ENCODE measurements around the gene PEAK3.

The PEAK3 gene

DNA sequence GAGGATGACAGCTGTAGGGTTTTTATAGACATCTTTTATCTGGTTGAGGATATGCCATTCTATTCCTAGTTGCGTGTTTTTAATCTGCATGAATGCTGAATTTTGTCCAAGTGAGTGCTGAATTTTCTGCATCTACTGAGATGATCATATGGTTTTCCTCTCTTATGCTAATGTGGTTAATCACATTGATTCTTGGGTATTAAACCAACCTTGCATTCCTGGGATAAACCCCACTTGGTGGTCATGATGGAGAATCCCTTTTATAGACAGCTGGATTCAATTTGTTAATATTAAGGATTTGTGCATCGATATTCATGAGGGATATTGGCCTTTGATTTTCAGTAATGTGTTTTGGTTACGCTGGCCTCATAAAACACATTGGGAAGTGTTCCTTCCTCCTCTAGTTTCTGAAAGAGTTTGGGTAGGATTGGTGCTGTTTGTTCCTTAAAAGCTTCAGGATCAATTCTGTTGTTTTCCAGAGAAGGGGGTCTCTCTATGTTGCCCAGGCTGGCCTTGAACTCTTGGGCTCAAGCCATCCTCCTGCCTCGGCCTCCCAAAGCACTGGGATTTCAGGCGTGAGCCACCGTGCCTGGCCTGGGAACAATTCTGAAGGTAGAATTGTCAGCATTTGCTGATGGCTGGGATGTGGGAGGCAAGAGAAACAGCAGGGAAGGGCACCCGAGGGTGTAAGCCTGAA, 33.3 kb upstream of the PEAK3 start:
- DNase-seq, result no peak

DNA sequence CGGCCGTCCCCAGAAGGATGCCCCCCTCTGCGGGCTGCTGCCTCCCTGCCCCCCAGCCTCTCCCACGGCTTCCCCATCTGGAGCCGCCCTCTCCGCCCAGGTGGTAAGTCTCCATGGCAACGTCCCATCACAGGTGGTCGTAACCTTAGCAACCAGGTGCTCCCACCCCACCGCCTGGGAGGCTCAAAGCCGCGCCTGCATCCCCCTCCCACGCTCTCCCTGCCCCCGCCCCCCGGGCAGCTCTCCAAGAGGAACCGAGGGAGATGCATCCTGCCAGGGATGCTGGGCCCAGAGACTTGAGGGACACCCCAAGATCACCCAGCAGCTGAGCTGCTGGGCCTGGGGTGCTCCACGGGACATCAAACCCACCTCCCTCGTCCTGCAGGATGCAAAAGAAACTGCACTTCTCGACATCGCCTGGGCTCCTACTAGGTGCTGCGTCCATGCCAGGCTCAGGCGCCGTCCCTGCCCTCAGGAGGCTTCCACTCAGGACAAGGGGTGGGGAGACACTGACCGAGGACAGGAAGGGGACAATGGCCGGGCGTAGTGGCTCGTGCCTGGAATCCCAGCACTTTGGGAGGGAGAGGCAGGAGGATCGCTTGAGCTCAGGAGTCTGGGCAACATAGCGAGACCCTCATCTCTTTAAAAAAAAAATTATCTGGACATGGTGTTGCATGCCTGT, 31.0 kb upstream of the PEAK3 start:
- no peak for DNase-seq

DNA sequence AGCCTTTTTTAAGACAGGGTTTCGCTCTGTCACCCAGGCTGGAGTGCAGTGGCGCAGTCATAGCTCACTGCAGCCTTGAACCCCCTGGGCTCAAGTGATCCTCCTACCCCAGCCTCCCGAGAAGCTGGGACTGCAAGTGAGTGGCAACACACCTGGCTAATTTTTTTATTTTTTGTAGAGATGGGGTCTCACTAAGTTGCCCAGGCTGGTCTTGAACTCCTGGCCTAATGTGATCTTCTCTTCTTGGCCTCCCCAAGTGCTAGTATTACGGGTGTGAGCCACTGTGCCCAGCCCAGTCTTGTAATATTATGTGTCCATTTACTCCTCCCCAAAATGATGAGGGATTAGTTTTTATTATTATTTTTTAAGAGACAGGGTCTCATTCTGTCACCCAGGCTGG, 29.1 kb upstream of the PEAK3 start:
- DNase-seq, result no peak

DNA sequence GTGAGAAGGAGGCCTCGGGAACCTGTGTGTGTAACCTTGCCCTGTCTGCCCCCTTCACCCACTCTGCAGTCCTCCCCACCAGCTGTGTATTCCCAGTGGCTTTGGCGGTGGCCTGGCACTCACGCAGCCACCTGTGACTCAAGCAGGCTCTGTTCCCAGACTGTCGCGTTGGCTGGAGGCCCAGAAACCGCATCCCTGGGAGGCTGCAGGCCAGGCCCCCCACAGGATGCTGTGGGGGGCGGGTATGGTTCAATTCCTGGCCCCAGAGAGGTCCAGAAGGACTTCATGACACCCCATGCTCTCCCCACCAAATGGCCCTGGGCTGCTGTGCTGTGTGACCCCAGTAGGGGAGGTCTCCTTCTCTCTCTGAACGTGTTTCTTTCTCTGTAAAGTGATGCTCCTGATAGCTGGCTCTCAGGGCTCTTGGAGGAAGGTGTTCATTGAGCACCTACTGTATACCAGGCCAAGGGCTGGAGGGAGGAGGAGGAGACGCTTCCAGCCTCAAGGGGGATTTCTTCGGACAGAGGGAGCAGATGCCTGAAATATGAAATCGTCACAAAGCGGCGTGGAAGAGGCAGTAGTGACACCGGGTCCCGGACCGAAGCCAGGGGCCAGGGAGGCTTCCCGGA, 27.9 kb upstream of the PEAK3 start:
- no peak for DNase-seq

DNA sequence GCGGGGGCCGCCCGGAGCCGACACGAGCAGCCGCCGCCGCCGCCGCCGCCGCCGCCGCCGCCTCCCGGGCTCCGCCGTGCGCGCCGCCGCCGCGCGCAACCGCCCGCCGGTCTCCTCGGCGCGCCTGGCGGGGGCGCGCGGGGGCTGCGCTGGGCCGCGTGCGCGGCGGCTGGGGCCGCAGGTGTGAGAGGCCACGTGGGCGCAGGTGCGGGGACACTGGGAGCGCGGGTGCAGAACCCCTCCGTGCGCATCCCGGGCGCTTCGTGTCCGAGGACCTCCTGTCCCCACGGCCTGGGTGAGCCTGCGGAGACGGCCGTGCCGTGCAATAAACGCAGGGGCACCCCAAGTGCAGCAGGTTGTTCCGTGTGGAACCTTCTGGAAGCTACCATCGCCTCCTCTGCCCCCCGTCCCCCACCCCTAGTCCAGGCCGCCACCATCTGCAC, 26.2 kb upstream of the PEAK3 start, which contains the start of gene LINGO3:
Gene LINGO3 (minus strand): TSS at position 41 of the 443 bp plus-strand sequence. CDS start 16,378 bp downstream, outside the sequence.
- no peak for DNase-seq

DNA sequence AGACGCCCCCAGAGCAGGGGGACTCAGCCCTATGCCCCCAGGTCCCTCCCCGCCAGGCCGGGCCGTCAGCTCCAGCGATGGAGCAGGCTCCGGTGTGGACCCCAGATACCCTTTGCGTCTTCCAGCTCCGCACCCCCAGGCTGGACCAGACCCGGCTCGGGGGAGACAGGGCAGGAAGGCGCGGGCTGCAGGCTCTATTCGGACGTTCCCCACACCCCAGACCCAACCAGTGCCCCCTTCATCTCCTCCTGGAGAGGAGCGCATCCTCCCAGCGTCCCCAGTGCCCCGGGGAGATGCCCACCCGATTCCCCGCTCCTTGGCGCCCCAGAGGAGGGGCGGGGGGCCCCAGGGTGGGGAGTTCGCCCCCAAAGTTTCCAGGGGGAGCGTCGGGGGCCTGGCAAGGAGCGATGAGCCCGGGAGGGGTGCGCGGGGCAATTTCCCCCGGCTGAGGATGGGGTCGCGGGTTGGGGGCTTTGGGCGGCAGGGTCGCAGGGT, 25.6 kb upstream of the PEAK3 start:
- no peak for DNase-seq

DNA sequence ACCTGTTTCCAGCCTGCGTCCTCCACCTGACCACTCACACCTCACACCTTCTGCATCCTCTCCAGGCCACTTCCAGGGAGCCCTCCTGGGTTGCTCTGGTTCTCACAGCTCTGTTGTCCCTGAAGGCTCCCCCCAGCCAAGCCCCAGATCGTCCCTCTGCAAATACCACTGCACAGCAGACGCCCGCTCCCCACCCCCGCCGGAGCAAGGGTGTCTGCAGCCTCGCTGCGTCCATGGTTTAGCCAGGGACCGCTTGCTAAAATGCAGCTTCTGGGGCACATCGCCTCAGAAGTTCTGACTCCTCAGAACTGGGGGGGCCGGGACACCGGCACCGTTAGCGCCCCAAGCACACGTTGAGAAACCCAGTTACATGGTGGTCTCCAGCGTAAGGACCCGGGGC, 25.0 kb upstream of the PEAK3 start:
- DNase-seq, result no peak

DNA sequence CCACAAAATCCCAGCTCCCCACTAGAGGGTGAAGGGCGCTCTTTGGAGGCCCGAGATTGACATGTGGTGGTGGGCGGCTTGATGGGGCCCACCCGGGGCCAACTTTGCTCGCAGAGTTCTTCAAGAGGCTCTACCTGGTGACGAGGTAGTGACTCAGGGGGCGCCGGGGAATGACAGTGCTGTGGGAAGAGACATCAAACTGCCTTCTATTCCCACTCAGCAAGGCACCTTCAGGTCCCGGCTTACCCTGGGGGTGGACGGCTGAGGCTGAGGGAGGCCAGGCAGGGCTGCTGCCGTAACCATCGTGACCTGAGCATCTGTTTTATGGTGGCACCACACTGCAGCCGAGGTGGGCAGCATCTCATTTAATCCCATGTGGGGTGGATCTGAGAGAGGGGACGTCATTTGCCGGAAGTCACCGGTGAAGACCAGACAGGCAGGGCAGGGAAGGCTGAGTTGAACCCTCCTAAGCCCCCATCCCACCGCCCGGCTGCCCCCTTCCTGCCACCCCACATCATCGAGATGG, 24.4 kb upstream of the PEAK3 start:
- no peak for DNase-seq

DNA sequence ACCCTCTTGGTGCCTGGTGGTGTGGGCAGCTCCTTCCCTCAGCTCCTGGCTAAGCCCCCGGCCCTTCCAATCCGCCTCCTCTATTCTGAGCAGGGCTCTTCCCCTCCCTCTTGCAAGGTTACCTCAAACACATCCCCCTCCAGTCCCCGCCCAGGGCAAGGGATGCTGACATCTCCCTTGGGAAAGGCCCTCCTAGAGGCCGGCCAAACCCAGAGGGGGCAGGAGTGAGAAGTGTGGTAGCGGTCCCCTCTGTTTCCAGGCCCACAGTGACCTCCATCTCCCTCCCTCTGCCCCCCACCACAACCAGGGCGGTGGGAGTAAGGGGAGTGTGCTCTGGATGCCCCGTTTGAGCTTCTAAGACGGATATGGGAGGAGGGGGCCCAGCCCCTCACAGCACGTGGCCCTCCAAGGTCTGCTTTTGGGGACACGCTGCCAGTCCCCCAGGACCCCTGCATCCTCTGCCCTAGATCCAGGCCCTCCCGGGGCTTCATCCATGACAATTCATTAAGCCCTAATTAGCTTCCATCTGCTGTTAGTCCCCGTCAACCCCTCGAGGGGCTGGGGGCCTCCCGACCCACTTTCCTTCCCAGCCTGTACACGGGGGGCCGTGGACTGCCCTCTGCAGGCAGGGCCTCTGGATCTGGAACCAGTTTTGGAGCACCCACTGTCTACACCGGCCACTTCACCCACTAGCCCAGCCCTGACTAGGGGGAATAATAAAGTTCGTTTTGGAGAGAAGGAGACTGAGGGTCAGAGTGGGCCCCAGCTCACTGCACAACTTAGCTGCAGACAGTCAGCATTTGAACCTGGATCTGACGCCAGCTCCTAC, 23.7 kb upstream of the PEAK3 start:
- no peak for DNase-seq

DNA sequence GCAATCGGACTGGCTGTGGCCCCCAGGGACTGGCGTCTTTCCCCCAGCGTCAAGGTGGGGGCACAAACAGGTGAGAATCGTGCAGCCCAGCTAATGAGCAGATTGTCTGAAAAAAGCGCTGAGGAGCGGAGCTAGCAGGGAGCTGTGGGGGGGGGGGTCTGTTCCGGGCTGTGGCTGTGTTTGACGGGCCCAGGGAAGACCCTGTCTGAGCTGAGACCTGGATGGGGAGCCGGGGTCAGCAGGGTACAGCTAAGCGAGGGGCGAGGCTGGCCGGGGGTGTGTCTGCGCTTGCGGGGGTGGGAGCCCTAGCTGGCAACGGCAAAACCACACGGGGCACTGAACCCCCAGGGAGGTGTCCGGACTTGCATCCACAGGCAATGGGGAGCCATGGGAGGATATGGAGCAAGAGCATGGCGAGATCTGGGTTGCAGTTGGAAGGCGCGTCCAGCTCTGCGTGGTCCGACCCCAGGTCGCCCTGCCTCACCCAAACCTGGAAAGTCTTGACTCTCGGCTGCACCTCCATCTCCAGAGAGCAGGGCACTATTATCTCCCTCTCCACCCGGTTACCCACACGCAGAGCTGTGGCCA, 21.3 kb upstream of the PEAK3 start:
- no peak for DNase-seq

DNA sequence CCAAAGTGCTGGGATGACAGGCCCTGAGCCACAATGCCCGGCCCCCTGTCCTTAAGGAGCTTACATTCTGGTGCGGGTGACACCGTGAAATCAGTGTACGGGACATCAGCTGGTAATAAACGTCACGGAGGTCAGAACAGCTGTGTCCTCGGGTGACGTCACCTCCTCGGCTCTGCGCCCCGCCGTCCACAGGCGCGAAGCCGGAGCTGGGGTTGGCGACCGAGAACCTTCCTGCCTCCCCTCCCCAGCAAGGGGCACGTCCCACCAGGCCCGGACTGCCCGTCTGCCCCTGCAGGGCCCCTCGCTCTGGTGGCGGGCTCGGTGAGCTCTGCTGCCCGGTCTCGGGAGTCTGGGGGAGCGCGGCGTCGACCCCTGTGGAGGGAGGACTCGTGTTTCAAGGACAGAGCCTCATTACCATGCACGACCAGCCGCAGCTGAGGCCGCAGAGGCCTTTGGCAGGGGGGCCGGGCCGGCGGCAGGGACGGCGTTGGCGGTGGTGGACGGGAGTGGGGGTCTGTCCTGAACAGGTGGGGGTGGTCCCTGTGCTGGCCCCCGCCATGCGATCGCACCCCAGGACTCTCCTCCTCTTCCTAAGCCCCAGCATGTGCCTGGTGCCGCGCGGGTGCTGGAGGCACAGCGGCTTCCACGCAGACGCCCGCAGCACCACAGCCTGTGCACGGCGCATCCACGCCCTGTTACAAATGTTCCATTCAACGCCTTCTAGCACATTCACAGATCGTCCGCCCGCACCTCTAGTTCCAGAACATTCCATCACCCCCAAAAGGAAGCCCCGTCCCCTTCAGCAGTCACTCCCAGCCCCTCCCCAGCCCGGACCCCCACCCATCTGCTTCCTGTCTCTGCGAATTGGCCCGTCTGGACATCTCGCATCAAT, 20.6 kb upstream of the PEAK3 start:
- no peak for DNase-seq

DNA sequence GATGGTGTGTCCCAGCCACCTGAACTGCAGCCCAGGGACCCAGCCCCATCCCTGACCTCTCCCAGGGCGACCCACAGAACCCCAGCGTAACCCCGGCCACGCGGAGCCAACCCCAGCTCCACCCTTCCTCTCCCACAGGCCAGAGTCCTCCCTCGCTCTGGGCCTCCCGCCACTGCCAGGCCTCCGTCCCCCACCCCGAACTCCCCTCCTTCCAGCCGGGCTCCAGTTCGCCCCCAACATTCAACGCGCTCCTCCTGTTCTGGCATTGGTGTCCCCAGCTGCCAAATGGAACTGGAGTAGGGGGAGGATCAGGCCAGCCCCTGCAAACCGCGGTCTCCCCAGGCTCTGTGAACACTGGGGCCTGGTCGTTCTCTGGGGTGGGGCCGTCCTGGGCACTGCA, 18.6 kb upstream of the PEAK3 start:
- DNase-seq, result no peak

DNA sequence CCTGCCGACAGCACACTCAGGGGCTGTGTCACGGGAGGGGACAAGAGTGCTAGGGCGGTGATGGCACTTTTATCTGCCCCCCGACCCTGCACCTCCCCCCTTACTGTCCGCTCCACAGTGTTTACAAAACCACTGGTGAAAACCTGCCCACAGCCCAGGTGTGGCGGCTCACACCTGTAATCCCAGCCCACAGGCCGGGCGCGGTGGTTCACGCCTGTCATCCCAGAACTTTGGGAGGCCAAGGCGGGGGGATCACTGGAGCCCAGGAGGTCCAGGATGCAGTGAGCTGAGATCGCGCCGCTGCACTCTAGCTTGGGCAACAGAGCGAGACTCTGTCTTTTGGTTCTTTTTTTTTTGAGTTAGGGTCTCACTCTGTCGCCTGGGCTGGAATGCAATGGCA, 14.2 kb upstream of the PEAK3 start:
- DNase-seq, result no peak

DNA sequence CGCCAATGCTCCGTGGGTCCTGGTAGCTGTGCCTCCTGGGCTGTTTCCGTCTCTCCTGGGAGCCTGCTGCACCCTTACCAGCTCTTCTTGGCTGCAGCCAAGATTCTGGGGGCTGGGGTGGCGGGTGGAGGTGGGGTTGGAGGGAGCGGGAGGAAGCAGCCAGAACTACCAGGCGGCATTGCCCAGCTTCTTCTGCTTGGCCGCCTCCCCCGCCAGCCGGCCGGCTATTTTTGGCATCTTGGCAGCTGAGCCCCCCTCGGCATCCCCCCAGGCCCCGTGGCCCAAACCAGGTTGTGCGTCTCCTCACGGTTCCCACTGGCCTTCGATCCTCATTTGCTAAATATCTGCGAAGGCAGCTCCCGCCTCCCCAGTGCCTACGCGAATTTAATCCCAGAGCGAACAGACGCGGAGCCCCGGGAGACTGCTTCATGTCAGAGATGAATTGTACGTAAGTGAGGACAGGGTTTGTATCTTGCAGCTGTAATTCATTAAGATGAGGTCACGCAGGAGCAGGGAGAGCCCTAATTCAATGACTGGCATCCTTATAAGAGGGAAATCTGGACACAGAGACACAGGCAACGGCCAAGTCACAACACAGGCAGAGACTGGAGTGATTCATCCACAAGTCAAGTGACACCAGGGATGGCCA, 12.8 kb upstream of the PEAK3 start:
- no peak for DNase-seq

DNA sequence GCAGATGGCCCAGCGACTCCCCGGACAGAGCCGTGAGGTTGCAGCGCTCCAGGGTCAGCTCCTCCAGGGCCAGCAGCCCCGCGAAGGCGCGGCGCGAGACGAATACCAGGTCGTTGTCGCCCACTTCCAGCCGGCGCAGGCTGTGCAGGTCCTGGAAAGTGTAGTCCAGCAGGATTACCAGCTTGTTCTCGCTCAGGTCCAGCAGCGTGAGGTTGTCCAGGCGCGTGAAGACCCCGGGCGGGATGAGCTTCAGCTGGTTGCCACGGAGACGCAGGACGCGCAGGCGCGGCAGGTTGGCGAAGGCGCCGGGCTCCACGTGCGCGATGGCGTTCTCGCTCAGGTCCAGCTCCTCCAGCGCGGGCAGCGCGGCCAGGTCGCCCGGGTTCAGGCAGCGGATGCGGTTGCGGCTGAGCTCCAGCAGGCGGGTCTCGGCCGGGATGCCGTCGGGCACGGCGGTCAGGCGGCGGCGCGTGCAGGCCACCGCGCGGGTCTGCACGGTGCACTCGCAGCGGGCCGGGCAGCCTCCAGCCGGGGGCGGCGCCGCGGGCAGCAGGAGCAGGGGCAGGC, 9.3 kb upstream of the PEAK3 start:
- DNase-seq, result no peak

DNA sequence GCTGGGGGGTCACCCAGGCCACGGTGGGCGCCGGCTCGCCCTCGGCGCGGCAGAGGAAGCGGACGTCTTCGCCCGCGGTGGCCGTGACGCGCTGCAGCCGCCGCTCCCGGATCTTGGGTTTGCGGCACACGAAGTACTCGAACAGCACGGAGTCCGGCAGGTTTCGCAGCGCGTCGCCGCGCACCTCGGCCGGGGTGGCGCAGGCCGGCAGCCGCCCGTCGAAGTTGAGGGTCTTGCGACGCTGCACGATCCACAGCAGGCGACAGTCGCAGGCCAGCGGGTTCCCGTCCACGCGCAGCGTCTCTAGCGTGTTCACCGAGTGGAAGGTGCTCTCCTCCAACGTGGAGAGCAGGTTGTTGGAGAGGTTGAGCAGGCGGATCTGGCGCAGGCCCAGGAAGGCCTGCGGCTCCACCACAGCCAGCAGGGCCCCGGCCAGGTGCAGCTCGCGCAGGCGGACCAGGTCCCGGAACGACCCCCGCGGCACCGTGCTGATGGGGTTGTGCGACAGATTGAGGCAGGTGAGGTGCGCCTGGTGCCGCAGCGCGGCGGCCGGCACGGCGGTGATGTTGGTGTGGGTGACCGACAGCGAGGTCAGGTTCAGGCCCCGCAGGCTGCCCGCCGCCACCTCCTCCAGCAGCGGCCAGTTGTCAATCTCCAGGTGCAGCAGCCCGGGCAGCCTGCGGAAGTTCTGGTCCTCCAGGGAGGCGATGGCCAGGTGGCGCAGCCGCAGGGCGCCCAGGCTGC, 8.6 kb upstream of the PEAK3 start:
- peak in 1 of 2 experiments; percentile 43 for DNase-seq

DNA sequence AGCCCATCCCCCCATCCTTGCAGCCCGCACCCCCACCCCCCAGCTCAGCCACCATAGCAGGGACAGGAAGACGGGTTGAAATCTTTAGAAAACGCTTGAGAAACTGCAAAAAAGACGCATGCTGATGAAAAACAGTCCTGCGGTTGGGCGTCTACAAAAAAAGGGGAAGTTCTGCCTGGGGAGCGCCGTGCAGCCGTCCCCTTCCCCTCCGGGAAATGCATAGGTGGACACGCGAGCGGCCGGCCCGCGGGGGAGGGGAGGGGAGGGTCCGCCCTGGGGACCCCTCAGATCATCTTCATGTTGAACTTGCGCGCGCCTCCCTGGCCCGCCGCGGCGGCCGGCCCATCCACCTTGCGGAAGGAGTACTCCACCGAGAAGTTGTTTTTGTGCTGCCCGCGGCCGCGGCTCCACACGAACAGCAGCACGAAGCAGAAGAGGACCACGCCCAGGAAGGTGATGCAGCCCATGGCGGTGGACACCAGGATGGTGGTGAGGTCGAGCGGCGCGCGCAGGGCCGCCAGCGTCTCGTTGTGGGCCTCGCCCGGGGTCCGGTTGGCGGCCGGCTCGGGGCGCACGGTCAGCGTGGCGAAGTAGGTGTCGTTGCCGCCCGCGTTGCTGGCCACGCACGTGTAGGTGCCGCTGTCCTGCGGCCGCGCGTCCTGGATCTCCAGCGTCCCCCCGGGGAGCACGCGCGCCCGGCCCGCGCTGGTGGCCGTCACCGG, 7.9 kb upstream of the PEAK3 start:
- peak; percentile 64 to 65 for DNase-seq

DNA sequence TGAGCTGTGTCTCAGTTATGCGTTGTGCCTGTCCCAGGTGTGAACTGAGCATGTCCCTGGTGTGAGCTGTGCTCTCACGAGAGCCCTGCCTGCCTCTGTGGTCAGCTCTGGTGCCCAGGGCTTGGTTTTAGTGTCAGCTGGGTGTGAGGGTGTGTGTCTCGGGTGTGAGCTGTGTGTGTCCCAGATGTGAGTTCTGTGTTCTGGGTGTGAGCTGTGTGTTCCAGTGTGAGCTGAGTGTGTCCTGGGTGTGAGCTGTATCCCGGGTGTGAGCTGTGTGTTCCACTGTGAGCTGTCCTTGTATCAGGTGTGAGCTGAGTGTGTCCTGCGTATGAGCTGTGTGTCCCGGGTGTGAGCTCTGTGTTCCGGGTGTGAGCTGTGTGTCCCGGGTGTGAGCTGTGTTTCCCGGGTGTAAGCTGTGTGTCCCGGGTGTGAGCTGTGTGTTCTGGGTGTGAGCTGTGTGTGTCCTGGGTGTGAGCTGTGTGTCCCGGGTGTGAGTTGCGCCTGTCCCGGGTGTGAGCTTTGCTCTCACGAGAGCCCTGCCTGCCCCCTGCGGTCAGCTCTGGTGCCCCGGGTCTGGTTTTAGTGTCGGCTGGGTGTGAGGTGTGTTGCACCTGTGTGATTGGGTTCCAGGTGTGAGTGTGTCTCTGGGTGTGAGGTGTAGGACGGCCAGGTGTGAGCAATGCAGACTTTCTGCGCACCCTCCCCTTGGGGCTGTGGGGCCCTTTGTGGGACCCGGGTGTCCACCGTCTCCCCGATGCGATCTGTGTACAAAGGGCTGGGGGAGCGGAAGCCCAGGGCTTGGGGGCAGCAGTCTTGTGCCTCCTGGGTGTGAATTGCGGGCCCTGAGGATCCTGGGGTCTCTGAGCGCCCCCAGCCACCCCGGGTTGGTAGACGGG, 7.1 kb upstream of the PEAK3 start:
- DNase-seq, result peak in 1 of 2 experiments; percentile 34
